Measurements from ENCODE around the gene TLX1.

The TLX1 gene

DNA sequence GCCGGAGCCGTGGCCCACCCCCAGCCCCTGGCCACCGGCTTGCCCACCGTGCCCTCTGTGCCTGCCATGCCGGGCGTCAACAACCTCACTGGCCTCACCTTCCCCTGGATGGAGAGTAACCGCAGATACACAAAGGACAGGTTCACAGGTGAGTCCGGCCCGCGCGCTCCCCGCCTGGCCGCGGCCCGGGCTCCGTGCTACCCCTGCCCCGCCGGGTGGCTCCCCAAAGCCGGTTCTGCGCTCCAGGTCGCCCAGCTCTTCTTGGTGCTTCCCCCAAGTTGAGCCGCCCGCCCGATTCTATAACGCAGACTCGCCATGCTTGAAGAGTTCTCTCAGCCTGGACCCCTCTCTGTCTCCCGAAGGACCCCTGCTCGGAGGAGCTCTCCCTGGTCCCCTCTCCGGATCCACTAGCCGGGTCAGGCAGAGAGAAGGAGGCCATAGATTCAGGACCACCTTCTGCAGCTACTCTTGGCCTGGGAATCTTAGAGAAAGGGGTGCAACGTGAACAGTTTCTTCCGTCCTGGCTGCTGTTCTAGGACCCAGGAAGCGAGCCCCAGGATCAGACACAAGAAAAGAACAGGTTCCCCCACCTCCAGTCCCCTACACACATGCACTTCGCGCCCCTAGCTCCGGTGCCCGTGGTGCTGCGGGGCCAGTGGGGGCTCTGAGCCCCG is 999 bp downstream of the TLX1 start:
- intact Hi-C loops (cut with DNase I) = no loop called here
- DNase-seq = no peak

DNA sequence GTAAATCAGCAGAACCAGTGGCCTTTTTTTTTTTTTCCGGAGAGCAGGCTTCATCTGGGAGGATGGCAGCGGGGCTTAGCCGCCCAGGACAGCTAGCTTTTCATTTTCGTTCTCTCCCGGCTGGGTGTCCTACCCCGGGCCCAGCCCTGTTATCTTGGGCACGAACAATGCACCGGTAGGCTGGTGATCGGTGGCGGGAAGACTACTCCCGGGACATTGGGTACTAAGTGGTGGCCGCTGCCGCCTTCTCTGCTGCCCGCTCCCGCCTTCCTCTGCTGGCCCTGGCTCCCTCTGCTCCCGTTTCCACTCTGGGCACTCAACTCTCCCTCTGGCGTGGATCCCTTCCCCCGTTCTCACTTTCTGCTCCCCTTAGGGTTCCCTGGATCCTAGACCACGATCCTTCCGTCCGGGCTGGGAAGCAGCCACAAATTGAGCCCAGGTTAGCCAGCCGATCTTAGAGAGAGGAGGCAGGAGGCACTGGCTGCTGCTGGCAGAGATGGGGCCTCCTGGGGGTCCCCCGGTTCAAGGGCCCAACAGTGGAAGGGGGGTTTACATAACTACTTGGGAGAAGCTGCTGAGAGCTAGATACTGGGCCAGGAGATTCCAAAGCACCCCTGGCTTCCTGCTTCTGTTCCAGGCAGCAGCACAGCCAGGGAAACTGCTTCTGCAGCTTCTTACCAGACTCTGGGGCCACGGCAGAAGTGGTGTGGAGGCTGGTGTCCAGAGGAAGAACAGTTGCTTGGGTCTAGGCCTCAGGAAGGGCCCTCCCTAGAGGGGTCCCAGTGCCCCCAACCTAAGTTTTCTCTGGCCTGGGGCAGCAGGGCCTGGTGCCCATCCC is 1.8 kb downstream of the TLX1 start:
- no peak for DNase-seq
- intact Hi-C loops (cut with DNase I) = no loop called here

DNA sequence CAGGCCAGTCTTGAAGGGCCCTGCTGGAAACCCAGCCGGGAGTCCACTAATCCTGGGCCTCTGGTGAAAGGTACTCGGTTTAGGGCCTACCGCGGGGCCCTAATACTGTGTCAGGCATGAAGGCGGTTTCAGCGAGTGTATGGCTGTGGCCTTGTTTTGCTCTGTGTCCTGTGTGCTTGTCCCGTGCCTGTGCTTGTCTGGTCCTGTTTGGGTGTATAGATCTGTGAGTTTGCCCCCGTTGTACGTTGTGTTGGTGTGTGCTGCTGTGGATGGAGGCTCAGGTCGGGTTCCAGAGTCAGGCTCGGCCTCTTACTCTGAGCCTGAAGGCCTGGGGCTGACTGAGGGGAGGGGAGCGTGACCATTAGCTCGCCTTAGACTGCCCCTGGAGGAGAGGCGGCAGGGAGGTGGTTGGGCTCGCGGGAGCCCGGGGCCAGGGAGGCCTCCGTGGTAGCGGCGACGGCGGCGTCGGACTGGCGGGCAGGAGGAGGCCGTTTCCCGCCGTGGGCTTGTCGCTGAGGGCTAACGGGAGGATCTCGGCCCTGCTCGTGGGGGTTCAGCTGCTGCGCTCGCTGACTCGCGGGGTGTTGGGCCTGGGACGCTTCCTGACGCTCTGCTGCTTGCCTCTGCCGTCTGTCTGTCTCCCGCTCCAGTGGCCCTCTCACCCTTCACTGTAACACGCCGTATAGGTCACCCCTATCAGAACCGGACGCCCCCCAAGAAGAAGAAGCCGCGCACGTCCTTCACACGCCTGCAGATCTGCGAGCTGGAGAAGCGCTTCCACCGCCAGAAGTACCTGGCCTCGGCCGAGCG is 2.6 kb downstream of the TLX1 start:
- intact Hi-C loops (cut with DNase I) = no loop called here
- no peak for DNase-seq

DNA sequence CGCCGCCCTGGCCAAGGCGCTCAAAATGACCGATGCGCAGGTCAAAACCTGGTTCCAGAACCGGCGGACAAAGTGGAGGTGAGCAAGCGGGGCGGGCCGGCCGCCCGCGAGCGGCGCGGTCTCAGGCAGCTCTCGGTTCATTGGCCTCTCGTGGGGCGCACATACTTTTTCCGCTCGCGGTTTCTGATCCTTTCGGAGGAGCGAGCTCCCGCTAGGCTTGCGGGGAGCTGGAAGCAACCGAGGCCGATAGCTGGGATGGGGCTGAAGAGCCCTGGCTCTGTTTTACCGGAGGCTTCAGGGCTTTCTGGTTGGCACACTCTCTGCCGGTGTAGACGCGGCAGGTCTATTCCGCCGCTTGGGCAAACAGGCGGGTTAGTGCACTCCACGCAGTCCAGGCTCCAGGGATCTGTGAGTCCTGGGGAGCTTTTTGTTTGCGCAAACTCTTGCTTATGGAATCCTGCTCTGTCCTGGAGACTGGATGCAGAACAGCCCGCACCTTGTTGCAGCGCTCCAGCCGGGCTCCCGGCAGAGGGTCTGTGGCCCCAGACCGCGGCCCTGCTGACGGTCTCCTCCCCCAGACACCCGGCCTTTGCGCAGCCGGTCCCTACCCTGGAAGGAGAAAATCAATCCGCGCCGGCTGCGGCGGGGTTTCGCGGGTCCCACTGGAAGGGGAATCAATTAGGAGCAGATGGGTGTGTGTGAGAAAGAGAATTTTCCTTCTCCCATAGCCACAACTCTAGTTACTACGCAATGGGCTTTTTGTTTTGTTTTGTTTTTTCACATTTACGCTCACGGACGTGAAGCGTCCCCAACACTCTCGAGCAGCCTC is 3.4 kb downstream of the TLX1 start:
- DNase-seq = no peak
- intact Hi-C loops (cut with DNase I) = no loop called here

DNA sequence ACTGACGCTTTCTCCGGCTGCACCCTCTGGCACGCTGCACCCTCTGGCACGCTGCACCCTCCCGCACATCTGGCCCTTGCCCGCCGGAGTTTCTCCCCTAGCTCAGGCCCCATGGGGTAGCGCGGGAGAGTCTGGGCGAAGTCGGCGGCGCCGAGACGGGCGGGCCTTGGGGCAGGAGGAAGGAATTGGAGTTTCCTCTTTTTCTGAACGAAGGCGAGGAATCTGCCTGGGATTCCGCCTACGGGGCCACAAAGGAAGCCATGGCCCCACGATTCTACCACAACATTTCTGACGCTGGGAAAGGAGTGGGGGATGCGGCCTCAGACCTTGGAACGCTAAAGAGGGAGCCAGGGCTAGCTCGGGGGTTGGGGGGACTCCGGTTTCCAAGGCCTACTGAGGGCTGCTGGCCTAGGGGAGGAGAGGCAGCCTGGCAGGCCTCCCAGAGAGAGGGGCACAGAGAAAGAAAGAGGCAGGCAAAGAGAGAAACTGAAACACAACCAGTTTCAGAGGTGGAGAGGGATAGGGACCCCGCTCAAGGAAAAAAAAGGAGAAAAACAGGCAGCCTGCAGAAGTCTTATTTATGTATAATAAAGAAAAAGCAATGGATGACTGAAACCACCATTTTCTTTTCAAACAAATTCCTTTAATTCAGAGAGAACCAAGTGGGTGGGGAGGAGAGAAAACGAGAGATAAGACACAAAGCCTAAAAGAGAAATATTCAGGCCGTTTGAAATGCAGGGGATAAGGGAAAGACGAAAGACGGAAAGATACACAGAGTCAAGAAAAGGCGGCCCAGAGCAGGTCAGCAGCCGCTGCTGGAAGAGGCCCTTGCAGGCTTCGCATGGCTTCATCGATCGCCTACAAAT is 4.3 kb downstream of the TLX1 start:
- intact Hi-C loops (cut with DNase I) = no loop called here
- no peak for DNase-seq

GRCh38 chr10:101136007-101136707 is 5.1 kb downstream of the TLX1 start:
- DNase-seq = no peak
- intact Hi-C loops (cut with DNase I) = no loop called here

DNA sequence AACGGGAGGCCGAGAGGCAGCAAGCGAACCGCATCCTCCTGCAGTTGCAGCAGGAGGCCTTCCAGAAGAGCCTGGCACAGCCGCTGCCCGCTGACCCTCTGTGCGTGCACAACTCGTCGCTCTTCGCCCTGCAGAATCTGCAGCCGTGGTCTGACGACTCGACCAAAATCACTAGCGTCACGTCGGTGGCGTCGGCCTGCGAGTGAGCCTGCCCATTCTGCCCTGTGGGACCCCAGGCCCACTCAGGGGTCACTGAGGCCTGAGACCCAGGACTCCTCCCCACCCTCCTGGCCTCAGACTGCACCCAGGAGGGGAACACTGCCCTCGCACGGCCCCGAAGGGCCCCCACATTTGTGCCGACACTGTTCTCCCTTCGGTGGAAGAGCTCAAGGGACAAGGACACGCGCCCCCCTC is 5.6 kb downstream of the TLX1 start:
- no peak for DNase-seq
- intact Hi-C loops (cut with DNase I) = no loop called here

- intact Hi-C loops (cut with DNase I) = no loop called here
- no peak for DNase-seq
These were observed 6.2 kb downstream of the TLX1 start for GRCh38 chr10:101137271-101137670.

DNA sequence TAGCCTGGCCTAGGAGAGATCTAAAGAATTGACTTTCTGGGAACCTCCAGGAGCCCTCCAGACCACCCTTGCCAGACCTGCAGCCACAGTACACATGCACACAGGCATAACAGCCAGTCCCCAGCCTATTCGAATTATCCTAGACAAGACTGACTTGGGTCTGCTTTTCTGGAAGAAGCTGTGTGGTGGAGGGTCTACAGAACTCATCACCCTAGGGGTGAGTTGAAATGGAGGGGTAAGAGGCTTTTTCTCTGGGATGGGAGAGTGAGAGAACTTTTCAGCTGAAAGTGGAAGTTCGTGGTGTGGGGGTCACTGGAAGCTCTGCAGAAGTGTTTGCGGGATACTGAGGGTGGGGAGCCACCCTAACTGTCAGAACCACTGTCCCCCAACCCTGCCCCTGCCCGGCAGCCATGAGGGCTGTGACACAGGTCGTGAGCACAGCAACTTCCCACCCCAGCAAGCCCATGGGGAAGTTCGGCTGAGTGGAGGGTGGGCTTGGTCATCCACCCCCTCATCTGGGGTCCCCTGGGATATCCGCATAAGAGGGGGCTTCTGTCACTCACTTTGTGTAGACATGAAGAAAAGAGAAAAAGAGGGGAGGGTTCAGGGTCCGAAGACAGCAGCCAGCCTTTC is 7.8 kb downstream of the TLX1 start:
- no peak for DNase-seq
- intact Hi-C loops (cut with DNase I) = no loop called here

GRCh38 chr10:101139421-101139911 is 8.4 kb downstream of the TLX1 start:
- DNase-seq = no peak
- intact Hi-C loops (cut with DNase I) = no loop called here

- intact Hi-C loops (cut with DNase I) = loop anchor here (5.0 kb wide), 1 partner anchor 43 kb away; no protein-coding TSS in a partner anchor
- DNase-seq = no peak
These were observed 9.2 kb downstream of the TLX1 start for GRCh38 chr10:101140084-101140949.

DNA sequence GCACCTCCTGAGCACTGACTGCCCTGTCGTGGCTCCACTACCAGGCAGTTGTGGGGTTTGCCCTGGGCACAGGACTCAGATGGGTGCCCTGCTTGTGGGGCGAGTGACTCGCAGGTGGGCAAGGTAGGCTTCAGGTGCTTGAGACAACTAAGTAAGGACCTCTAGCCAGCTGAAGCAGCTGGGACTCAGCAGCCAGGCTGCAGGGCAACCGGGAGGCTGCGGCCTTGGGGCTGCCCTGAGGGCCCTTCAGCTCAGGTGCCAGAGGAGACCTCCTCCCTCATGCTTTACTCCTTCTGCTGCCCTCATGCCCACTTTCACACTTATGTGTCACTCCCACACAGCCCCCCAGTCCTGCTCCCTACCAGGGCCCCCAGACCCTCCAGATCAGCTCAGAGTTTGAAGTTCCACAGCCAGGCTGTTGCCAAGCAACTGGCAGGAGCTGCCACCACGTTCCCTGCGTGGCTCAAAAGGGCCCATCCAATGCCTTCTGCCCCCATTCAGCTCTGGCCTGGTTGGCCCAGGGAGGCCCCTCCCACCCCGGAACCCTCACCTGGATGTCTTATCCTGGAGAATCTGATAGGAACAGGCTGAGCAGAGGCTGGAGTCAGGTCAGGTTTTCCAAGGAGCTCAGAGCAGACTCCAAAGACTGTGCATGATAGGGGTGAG is 10.0 kb downstream of the TLX1 start:
- DNase-seq = no peak
- intact Hi-C loops (cut with DNase I) = loop anchor here (5.0 kb wide), 1 partner anchor 44 kb away; no protein-coding TSS in a partner anchor

- DNase-seq = peak; percentile 66 to 90 (median 83)
- intact Hi-C loops (cut with DNase I) = loop anchor here (5.0 kb wide), 1 partner anchor 45 kb away; no protein-coding TSS in a partner anchor
These were observed 10.8 kb downstream of the TLX1 start for GRCh38 chr10:101141616-101142532.
